Fibroblast of mammary gland (primary cell): ENCODE data around the gene ATF7.

ENCODE experiments used
- DNase-seq: peaks from one replicate; pipeline ENCODE4 v3.0.0-alpha.2; 2010; ENCODE audit warnings: low read depth
- H3K4me3 ChIP-seq: 2 replicates; pipeline ENCODE4 v1.5.1; 2011; ENCODE audit warnings: low read depth, mild to moderate bottlenecking, low read length, moderate library complexity; ENCODE audit not compliant: control insufficient read depth
- TF ChIP-seq, protein P1 (sequence below): conservative IDR thresholded peaks from 2 replicates; pipeline ENCODE4 v1.5.1; 2011; ENCODE audit warnings: low read depth, low read length, inconsistent platforms; ENCODE audit not compliant: control insufficient read depth, insufficient read depth

ATF7 gene

GRCh38 chr12:53518381-53518780 lies 107.8 kb downstream of the ATF7 start:
- TF ChIP-seq, protein P1, sequence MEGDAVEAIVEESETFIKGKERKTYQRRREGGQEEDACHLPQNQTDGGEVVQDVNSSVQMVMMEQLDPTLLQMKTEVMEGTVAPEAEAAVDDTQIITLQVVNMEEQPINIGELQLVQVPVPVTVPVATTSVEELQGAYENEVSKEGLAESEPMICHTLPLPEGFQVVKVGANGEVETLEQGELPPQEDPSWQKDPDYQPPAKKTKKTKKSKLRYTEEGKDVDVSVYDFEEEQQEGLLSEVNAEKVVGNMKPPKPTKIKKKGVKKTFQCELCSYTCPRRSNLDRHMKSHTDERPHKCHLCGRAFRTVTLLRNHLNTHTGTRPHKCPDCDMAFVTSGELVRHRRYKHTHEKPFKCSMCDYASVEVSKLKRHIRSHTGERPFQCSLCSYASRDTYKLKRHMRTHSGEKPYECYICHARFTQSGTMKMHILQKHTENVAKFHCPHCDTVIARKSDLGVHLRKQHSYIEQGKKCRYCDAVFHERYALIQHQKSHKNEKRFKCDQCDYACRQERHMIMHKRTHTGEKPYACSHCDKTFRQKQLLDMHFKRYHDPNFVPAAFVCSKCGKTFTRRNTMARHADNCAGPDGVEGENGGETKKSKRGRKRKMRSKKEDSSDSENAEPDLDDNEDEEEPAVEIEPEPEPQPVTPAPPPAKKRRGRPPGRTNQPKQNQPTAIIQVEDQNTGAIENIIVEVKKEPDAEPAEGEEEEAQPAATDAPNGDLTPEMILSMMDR = no peak
- peak; percentile 60 for DNase-seq

GRCh38 chr12:53516758-53517455 lies 109.3 kb downstream of the ATF7 start:
- no peak for DNase-seq
- TF ChIP-seq, protein P1 = no peak
- no peak overlapping the region for H3K4me3 ChIP-seq

More at GRCh38 chr12:53518381-53518780, 107.8 kb downstream of the ATF7 start:
- no peak overlapping the region for H3K4me3 ChIP-seq

- DNase-seq = no peak
- TF ChIP-seq, protein P1 = no peak
- no peak overlapping the region for H3K4me3 ChIP-seq
Measured at GRCh38 chr12:53515291-53515680, 110.9 kb downstream of the ATF7 start.

- TF ChIP-seq, protein P1 = no peak
- no peak overlapping the region for H3K4me3 ChIP-seq
- no peak for DNase-seq
Measured at GRCh38 chr12:53514628-53515290, 111.4 kb downstream of the ATF7 start.

GRCh38 chr12:53513712-53514410 lies 112.3 kb downstream of the ATF7 start:
- TF ChIP-seq, protein P1 = no peak
- no peak overlapping the region for H3K4me3 ChIP-seq
- DNase-seq = no peak

- TF ChIP-seq, protein P1 = no peak
- no peak for DNase-seq
- H3K4me3 ChIP-seq = no peak overlapping the region
Measured at GRCh38 chr12:53510181-53510812, 115.9 kb downstream of the ATF7 start.
